ENCODE results near the gene DDI1.

The DDI1 gene

GRCh38 chr11:104036588-104036987 is at the start of gene DDI1:
TSS of gene DDI1 (plus strand) at chr11:104036640. CDS start at chr11:104036823, 183 bp downstream.
- DNase-seq (ENCODE audit: low read depth in 2 of 2), result no peak

- DNase-seq (ENCODE audit: low read depth in 2 of 2), result no peak
Observed at GRCh38 chr11:103987629-103988594, 48.5 kb upstream of the DDI1 start.

GRCh38 chr11:103988595-103988969 is 47.9 kb upstream of the DDI1 start:
- no peak for DNase-seq (ENCODE audit: low read depth in 2 of 2)

- no peak for DNase-seq (ENCODE audit: low read depth in 2 of 2)
Observed at GRCh38 chr11:103993507-103993906, 42.9 kb upstream of the DDI1 start.

- DNase-seq (ENCODE audit: low read depth in 2 of 2), result no peak
Observed at GRCh38 chr11:103994094-103994493, 42.3 kb upstream of the DDI1 start.

GRCh38 chr11:103994518-103994917 is 41.9 kb upstream of the DDI1 start:
- DNase-seq (ENCODE audit: low read depth in 2 of 2), result no peak

- DNase-seq (ENCODE audit: low read depth in 2 of 2), result no peak
Observed at GRCh38 chr11:103995896-103996295, 40.5 kb upstream of the DDI1 start.

GRCh38 chr11:103997082-103997481 is 39.4 kb upstream of the DDI1 start:
- DNase-seq (ENCODE audit: low read depth in 2 of 2), result no peak

- DNase-seq (ENCODE audit: low read depth in 2 of 2), result no peak
Observed at GRCh38 chr11:103998826-103999508, 37.5 kb upstream of the DDI1 start.

GRCh38 chr11:104000798-104001197 is 35.6 kb upstream of the DDI1 start:
- DNase-seq (ENCODE audit: low read depth in 2 of 2), result no peak

- no peak for DNase-seq (ENCODE audit: low read depth in 2 of 2)
Observed at GRCh38 chr11:104001561-104002056, 34.8 kb upstream of the DDI1 start.

GRCh38 chr11:104003491-104003890 is 32.9 kb upstream of the DDI1 start:
- DNase-seq (ENCODE audit: low read depth in 2 of 2), result no peak

- DNase-seq (ENCODE audit: low read depth in 2 of 2), result no peak
Observed at GRCh38 chr11:104005234-104005855, 31.1 kb upstream of the DDI1 start.

GRCh38 chr11:104009744-104010143 is 26.7 kb upstream of the DDI1 start:
- DNase-seq (ENCODE audit: low read depth in 2 of 2), result no peak

- DNase-seq (ENCODE audit: low read depth in 2 of 2), result no peak
Observed at GRCh38 chr11:104011044-104011443, 25.4 kb upstream of the DDI1 start.

GRCh38 chr11:104015649-104016415 is 20.6 kb upstream of the DDI1 start:
- DNase-seq (ENCODE audit: low read depth in 2 of 2), result no peak

GRCh38 chr11:104024572-104024971 is 11.9 kb upstream of the DDI1 start:
- DNase-seq (ENCODE audit: low read depth in 2 of 2), result no peak

- DNase-seq (ENCODE audit: low read depth in 2 of 2), result no peak
Observed at GRCh38 chr11:104028476-104029263, 7.8 kb upstream of the DDI1 start.

GRCh38 chr11:104033134-104033533 is 3.3 kb upstream of the DDI1 start:
- DNase-seq (ENCODE audit: low read depth in 2 of 2), result no peak

GRCh38 chr11:104033561-104033960 is 2.9 kb upstream of the DDI1 start:
- DNase-seq (ENCODE audit: low read depth in 2 of 2), result no peak

GRCh38 chr11:104036995-104037394 is 555 bp downstream of the DDI1 start:
- no peak for DNase-seq (ENCODE audit: low read depth in 2 of 2)
